Measurements from ENCODE around the gene PSMG2. TPM values are rescaled to one million over a fixed set of nuclear protein-coding genes. Genes with fewer than 3 reads are reported as not detected.

Gene PSMG2
- total RNA-seq, 1 experiment from 2014 or later = 63.1 TPM

DNA sequence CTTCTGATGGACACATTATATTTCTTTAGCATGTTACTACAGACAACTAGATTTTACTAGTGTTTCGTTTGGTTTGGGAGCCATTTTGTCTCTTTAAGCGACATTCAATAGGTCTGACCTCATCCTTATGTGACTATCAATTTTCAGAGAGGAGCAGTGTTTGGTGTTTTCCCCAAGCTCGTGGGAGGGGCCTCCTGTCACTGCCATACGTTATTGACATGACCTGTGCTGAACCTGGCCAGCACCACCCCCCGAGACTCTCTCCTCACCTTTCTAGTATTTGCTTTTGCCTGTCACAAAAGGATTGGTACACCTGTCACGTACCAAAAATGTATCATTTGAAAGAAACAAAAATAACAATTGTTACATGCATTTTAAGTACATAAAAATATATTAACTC, 69.3 kb downstream of the PSMG2 start:
- ChIA-PET POLR2A (no interaction called here), CTCF (no interaction called here)
- ATAC-seq (no peak), DNase-seq (ENCODE audit: low read depth, low spot score) (no peak)
- no peaks in the 10 kb centered on the region for H3K36me3 ChIP-seq (ENCODE audit: control insufficient read depth, insufficient read depth, low read length)
- no peak overlapping the region for H3K4me3 ChIP-seq (ENCODE audit: low read depth in 2 of 2, low read length in 2 of 2)
- intact Hi-C loops (cut with micrococcal nuclease; ENCODE audit: unreplicated experiment) = no loop called here
- H3K27me3 ChIP-seq (ENCODE audit: control insufficient read depth, insufficient read depth, low read length) = no peaks in the 10 kb centered on the region
- no TSS peak for BruUV-seq (replicated peaks)
- in situ Hi-C loops (cut with HindIII; ENCODE audit: low pct_unique_long_range_greater_than_20kb, low sequenced_read_pairs) = no loop called here
- TF ChIP-seq, protein P1, sequence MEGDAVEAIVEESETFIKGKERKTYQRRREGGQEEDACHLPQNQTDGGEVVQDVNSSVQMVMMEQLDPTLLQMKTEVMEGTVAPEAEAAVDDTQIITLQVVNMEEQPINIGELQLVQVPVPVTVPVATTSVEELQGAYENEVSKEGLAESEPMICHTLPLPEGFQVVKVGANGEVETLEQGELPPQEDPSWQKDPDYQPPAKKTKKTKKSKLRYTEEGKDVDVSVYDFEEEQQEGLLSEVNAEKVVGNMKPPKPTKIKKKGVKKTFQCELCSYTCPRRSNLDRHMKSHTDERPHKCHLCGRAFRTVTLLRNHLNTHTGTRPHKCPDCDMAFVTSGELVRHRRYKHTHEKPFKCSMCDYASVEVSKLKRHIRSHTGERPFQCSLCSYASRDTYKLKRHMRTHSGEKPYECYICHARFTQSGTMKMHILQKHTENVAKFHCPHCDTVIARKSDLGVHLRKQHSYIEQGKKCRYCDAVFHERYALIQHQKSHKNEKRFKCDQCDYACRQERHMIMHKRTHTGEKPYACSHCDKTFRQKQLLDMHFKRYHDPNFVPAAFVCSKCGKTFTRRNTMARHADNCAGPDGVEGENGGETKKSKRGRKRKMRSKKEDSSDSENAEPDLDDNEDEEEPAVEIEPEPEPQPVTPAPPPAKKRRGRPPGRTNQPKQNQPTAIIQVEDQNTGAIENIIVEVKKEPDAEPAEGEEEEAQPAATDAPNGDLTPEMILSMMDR (IDR thresholded peaks at IDR 0.05) = no peak
- no peak for TF ChIP-seq POLR2AphosphoS5 (IDR thresholded peaks at IDR 0.05; ENCODE audit: low read depth, low read length)
- TF ChIP-seq, protein P2, sequence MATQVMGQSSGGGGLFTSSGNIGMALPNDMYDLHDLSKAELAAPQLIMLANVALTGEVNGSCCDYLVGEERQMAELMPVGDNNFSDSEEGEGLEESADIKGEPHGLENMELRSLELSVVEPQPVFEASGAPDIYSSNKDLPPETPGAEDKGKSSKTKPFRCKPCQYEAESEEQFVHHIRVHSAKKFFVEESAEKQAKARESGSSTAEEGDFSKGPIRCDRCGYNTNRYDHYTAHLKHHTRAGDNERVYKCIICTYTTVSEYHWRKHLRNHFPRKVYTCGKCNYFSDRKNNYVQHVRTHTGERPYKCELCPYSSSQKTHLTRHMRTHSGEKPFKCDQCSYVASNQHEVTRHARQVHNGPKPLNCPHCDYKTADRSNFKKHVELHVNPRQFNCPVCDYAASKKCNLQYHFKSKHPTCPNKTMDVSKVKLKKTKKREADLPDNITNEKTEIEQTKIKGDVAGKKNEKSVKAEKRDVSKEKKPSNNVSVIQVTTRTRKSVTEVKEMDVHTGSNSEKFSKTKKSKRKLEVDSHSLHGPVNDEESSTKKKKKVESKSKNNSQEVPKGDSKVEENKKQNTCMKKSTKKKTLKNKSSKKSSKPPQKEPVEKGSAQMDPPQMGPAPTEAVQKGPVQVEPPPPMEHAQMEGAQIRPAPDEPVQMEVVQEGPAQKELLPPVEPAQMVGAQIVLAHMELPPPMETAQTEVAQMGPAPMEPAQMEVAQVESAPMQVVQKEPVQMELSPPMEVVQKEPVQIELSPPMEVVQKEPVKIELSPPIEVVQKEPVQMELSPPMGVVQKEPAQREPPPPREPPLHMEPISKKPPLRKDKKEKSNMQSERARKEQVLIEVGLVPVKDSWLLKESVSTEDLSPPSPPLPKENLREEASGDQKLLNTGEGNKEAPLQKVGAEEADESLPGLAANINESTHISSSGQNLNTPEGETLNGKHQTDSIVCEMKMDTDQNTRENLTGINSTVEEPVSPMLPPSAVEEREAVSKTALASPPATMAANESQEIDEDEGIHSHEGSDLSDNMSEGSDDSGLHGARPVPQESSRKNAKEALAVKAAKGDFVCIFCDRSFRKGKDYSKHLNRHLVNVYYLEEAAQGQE (IDR thresholded peaks at IDR 0.05; ENCODE audit: insufficient read depth in 1 of 2, low read depth in 2 of 2, low read length in 1 of 2) = no peak
- no peak for TF ChIP-seq SIN3A (IDR thresholded peaks at IDR 0.05; ENCODE audit: borderline replicate concordance, insufficient read depth, low read depth, low read length)
- TF ChIP-seq TCF7L2 (IDR thresholded peaks at IDR 0.05; ENCODE audit: low read depth, low read length) = no peak
- H3K27ac ChIP-seq (ENCODE audit: low read length) = no peak overlapping the region
- no peaks in the 10 kb centered on the region for H3K9me3 ChIP-seq (ENCODE audit: control insufficient read depth, insufficient read depth, low read depth, low read length)
- H3K4me1 ChIP-seq (ENCODE audit: control insufficient read depth, insufficient read depth, low read length) = no peaks in the 10 kb centered on the region

GRCh38 chr18:12773369-12773768, 70.5 kb downstream of the PSMG2 start:
- no peak for ATAC-seq
- POLR2A ChIA-PET = no interaction called here
- in situ Hi-C loops (cut with HindIII; ENCODE audit: low pct_unique_long_range_greater_than_20kb, low sequenced_read_pairs) = no loop called here

More at GRCh38 chr18:12773369-12773768, 70.5 kb downstream of the PSMG2 start:
- no peak overlapping the region for H3K27ac ChIP-seq (ENCODE audit: low read length)
- no peaks in the 10 kb centered on the region for H3K27me3 ChIP-seq (ENCODE audit: control insufficient read depth, insufficient read depth, low read length)
- no peak overlapping the region for H3K4me3 ChIP-seq (ENCODE audit: low read depth in 2 of 2, low read length in 2 of 2)
- CTCF ChIA-PET = no interaction called here
- intact Hi-C loops (cut with micrococcal nuclease; ENCODE audit: unreplicated experiment) = no loop called here
- no peak for DNase-seq (ENCODE audit: low read depth, low spot score)
- no peaks in the 10 kb centered on the region for H3K4me1 ChIP-seq (ENCODE audit: control insufficient read depth, insufficient read depth, low read length)
- TF ChIP-seq, protein P2 (IDR thresholded peaks at IDR 0.05; ENCODE audit: insufficient read depth in 1 of 2, low read depth in 2 of 2, low read length in 1 of 2) = no peak
- TF ChIP-seq TCF7L2 (IDR thresholded peaks at IDR 0.05; ENCODE audit: low read depth, low read length) = no peak
- TF ChIP-seq, protein P1 (IDR thresholded peaks at IDR 0.05) = no peak
- H3K9me3 ChIP-seq (ENCODE audit: control insufficient read depth, insufficient read depth, low read depth, low read length) = no peaks in the 10 kb centered on the region
- no TSS peak for BruUV-seq (replicated peaks)
- H3K36me3 ChIP-seq (ENCODE audit: control insufficient read depth, insufficient read depth, low read length) = no peaks in the 10 kb centered on the region
